Small intestine (tissue), 7 donors: ENCODE measurements around the gene ZNF768. TPM values are rescaled to one million over a fixed set of nuclear protein-coding genes. Genes with fewer than 3 reads are reported as not detected.
A peak's percentile ranks its signal among the peaks of the same experiment; 100 is the strongest.
"Not testable (repeated sequence)": the region's sequence is repeated elsewhere in the genome, so short reads cannot be mapped to it uniquely, and the experiment has no call there.

Source experiments
- DNase-seq, 2 donors: peaks; one replicate each; pipeline versions ENCODE4 v3.0.0 to v3.0.0-alpha.2; 2013
- FAIRE-seq: peaks from 2 replicates; lab custom pipeline; 2012; peaks lifted over from hg19 to GRCh38; lab: Jason Lieb, UNC
- H3K27ac ChIP-seq, 3 donors: one replicate each; pipeline ENCODE4 v1.5.1; 2013; ENCODE audit warnings: low read length in 2 of 3, mild to moderate bottlenecking in 2 of 3, control low read depth in 1 of 3, inconsistent platforms in 1 of 3, low read depth in 1 of 3, moderate library complexity in 1 of 3
- H3K27me3 ChIP-seq, 3 donors: one replicate each; pipeline ENCODE4 v1.6.1; 2013; ENCODE audit warnings: low read length in 3 of 3, inconsistent platforms in 1 of 3; ENCODE audit not compliant: control insufficient read depth in 3 of 3, insufficient read depth in 3 of 3
- H3K36me3 ChIP-seq, 3 donors: one replicate each; pipeline ENCODE4 v1.6.1; 2013; ENCODE audit warnings: low read length in 3 of 3, inconsistent platforms in 1 of 3, low read depth in 1 of 3, mild to moderate bottlenecking in 1 of 3, moderate library complexity in 1 of 3; ENCODE audit not compliant: control insufficient read depth in 3 of 3, insufficient read depth in 2 of 3
- H3K4me1 ChIP-seq, 3 donors: one replicate each; pipeline ENCODE4 v1.6.1; 2013; ENCODE audit warnings: low read length in 2 of 3, inconsistent platforms in 1 of 3, low read depth in 1 of 3, mild to moderate bottlenecking in 1 of 3, moderate library complexity in 1 of 3; ENCODE audit not compliant: control insufficient read depth in 3 of 3, insufficient read depth in 2 of 3
- H3K4me3 ChIP-seq, 3 donors: one replicate each; pipeline ENCODE4 v1.5.1; 2013; ENCODE audit warnings: low read length in 3 of 3, control low read depth in 1 of 3, inconsistent platforms in 1 of 3, low read depth in 1 of 3, mild to moderate bottlenecking in 1 of 3, moderate library complexity in 1 of 3
- H3K9me3 ChIP-seq, 2 donors: one replicate each; pipeline ENCODE4 v1.6.1; 2013; ENCODE audit warnings: low read depth in 1 of 2, low read length in 1 of 2; ENCODE audit not compliant: control insufficient read depth in 2 of 2, insufficient read depth in 1 of 2
- WGBS, 3 donors: extraction: QIAGEN DNeasy Blood & Tissue Kit; methylation state at CpG; one replicate each; pipeline ENCODE4 v1.1.7; 2013; 5-methylcytosine and 5-hydroxymethylcytosine counted together
- polyA plus RNA-seq, 4 donors: library from polyadenylated mRNA; stranded (reverse) in 3 of 4; unstranded in 1 of 4; fragments of 200-250 nt in 3 of 4; fragments of 120-200 nt in 1 of 4; gene quantifications; one replicate each; pipeline versions ENCODE4 v1.2.1 to v1.2.3, GENCODE V29; 2013
- donor health status: healthy with polysubstance abuse.
- donor health status: control.
- donor health status: control.
- donor health status: Bipolar disorder and iron deficiency.
- donor health status: healthy.

Gene ZNF768
- polyA plus RNA-seq, 4 donors: 42.7 to 71.6 (median 52.6) TPM

- Histone ChIP-seq H3K9me3 (peaks cover 0 to 1% of the 10 kb centered on the region in 2 donors), H3K27ac (peak overlapping the region in 1 of 3 donors; percentile 32), H3K27me3 (no peaks in the 10 kb centered on the region), H3K36me3 (peaks cover 0 to 49% (median 8%) of the 10 kb centered on the region in 3 donors), H3K4me1 (peaks cover 4 to 67% (median 9%) of the 10 kb centered on the region in 3 donors), H3K4me3 (no peak overlapping the region)
- WGBS, 3 donors: 83 to 93% (median 84%) methylated on average over 4 of the region's 4 CpGs
- FAIRE-seq (no peak), DNase-seq (no peak)
Observed at GRCh38 chr16:30552956-30553355, 26.6 kb upstream of the ZNF768 start.

GRCh38 chr16:30551781-30552180, 25.4 kb upstream of the ZNF768 start:
- H3K9me3 ChIP-seq: peaks cover 0 to 5% of the 10 kb centered on the region in 2 donors
- H3K4me3 ChIP-seq: no peak overlapping the region
- H3K4me1 ChIP-seq: peaks cover 4 to 67% (median 6%) of the 10 kb centered on the region in 3 donors
- peak overlapping the region in 2 of 3 donors; percentile 8 for H3K27ac ChIP-seq
- peak in 1 of 2 donors; percentile 38 for DNase-seq
- 40 to 79% (median 55%) methylated on average over 3 of the region's 3 CpGs for WGBS, 3 donors
- no peak for FAIRE-seq
- no peaks in the 10 kb centered on the region for H3K27me3 ChIP-seq
- H3K36me3 ChIP-seq: peaks cover 0 to 46% (median 8%) of the 10 kb centered on the region in 3 donors

- Histone ChIP-seq H3K4me3 (no peak overlapping the region), H3K9me3 (peaks cover 0 to 5% of the 10 kb centered on the region in 2 donors), H3K27me3 (no peaks in the 10 kb centered on the region), H3K36me3 (peaks cover 0 to 22% (median 3%) of the 10 kb centered on the region in 3 donors), H3K27ac (peak overlapping the region in 1 of 3 donors; percentile 73), H3K4me1 (peaks cover 4 to 66% (median 6%) of the 10 kb centered on the region in 3 donors)
- DNase-seq (peak; percentile 52 to 54), FAIRE-seq (no peak)
- WGBS, 3 donors: 23 to 52% (median 37%) methylated on average over 8 of the region's 8 CpGs
Observed at GRCh38 chr16:30548416-30549253, 22.3 kb upstream of the ZNF768 start.

GRCh38 chr16:30546115-30546514, 19.7 kb upstream of the ZNF768 start:
- H3K27ac ChIP-seq: no peak overlapping the region
- peaks cover 0 to 5% of the 10 kb centered on the region in 2 donors for H3K9me3 ChIP-seq
- FAIRE-seq: no peak
- no peak overlapping the region for H3K4me3 ChIP-seq
- peaks cover 0 to 69% (median 4%) of the 10 kb centered on the region in 3 donors for H3K4me1 ChIP-seq
- H3K36me3 ChIP-seq: peaks cover 0 to 5% (median 0%) of the 10 kb centered on the region in 3 donors
- 84 to 97% (median 89%) methylated on average over 8 of the region's 8 CpGs for WGBS, 3 donors
- DNase-seq: no peak
- no peaks in the 10 kb centered on the region for H3K27me3 ChIP-seq

- Histone ChIP-seq H3K4me3 (no peak overlapping the region), H3K4me1 (peaks cover 0 to 68% (median 0%) of the 10 kb centered on the region in 3 donors), H3K27ac (peak overlapping the region in 1 of 3 donors; percentile 86), H3K9me3 (peaks cover 0 to 5% of the 10 kb centered on the region in 2 donors), H3K36me3 (peaks cover 0 to 6% (median 0%) of the 10 kb centered on the region in 3 donors), H3K27me3 (no peaks in the 10 kb centered on the region)
- DNase-seq: no peak
- no peak for FAIRE-seq
- 86 to 90% (median 88%) methylated on average over 5 of the region's 5 CpGs for WGBS, 3 donors
Observed at GRCh38 chr16:30543067-30543466, 16.7 kb upstream of the ZNF768 start.

- DNase-seq (peak; percentile 66 to 84), FAIRE-seq (no peak)
- no peaks in the 10 kb centered on the region for H3K9me3 ChIP-seq
- H3K4me1 ChIP-seq: peaks cover 0 to 63% (median 0%) of the 10 kb centered on the region in 3 donors
- no peaks in the 10 kb centered on the region for H3K27me3 ChIP-seq
- peaks cover 0 to 6% (median 0%) of the 10 kb centered on the region in 3 donors for H3K36me3 ChIP-seq
- H3K4me3 ChIP-seq: peak overlapping the region in 1 of 3 donors; percentile 14
- peak overlapping the region; percentile 5 to 86 (median 81) for H3K27ac ChIP-seq
- 25 to 44% (median 35%) methylated on average over 10 of the region's 10 CpGs for whole genome bisulfite sequencing, 3 donors
Observed at GRCh38 chr16:30541502-30542329, 15.3 kb upstream of the ZNF768 start.

- FAIRE-seq, H3K36me3 ChIP-seq, H3K9me3 ChIP-seq, H3K27me3 ChIP-seq: not testable (repeated sequence)
- Histone ChIP-seq H3K4me3 (peak overlapping the region in 1 of 3 donors; percentile 14), H3K4me1 (peaks cover 0 to 64% (median 0%) of the 10 kb centered on the region in 3 donors), H3K27ac (peak overlapping the region in 2 of 3 donors; percentile 81 to 86)
- WGBS, 3 donors: 19 to 49% (median 38%) methylated on average over 9 of the region's 9 CpGs
- DNase-seq: peak; percentile 49 to 77
Observed at GRCh38 chr16:30540916-30541464, 14.6 kb upstream of the ZNF768 start.
